Uterus (tissue), 4 donors: ENCODE results near the gene TLK1. TPM values are rescaled to one million over a fixed set of nuclear protein-coding genes. Genes with fewer than 3 reads are reported as not detected.
A peak's percentile ranks its signal among the peaks of the same experiment; 100 is the strongest.

Experiments
- DNase-seq, 2 donors: peaks; one replicate each; pipeline ENCODE4 v3.0.0-alpha.2; 2019 to 2020
- H3K27ac ChIP-seq, 2 donors: fragments of 200-600 bp; sonication (generic); 1 replicate in 1 of 2; 2 replicates in 1 of 2; pipeline ENCODE4 v1.5.1; 2016 to 2018
- H3K27me3 ChIP-seq, 2 donors: fragments of 200-600 bp; sonication (generic); one replicate each; pipeline ENCODE4 v1.5.1; 2018 to 2019; ENCODE audit warnings: control low read depth in 1 of 2
- H3K36me3 ChIP-seq, 2 donors: fragments of 200-600 bp; sonication (generic); one replicate each; pipeline ENCODE4 v1.5.1; 2019; ENCODE audit warnings: control low read depth in 1 of 2
- H3K4me1 ChIP-seq, 2 donors: fragments of 200-600 bp; sonication (generic); one replicate each; pipeline ENCODE4 v1.5.1; 2018 to 2019; ENCODE audit warnings: control low read depth in 1 of 2
- H3K4me3 ChIP-seq, 2 donors: fragments of 200-600 bp; sonication (generic); 1 replicate in 1 of 2; 2 replicates in 1 of 2; pipeline ENCODE4 v1.5.1; 2018 to 2019; ENCODE audit warnings: mild to moderate bottlenecking in 1 of 2
- H3K9me3 ChIP-seq, 2 donors: fragments of 200-600 bp; sonication (generic); one replicate each; pipeline ENCODE4 v1.5.1; 2019; ENCODE audit warnings: control low read depth in 1 of 2
- CTCF ChIP-seq, 4 experiments: fragments of 200-600 bp in 2 of 4; fragments of 450-650 bp in 2 of 4; sonication (generic) in 2 of 4; IDR thresholded peaks; one replicate each; pipeline ENCODE4 v1.5.1; 2016 to 2019; ENCODE audit warnings: antibody characterized with exemption in 4 of 4, mild to moderate bottlenecking in 2 of 4, moderate library complexity in 1 of 4
- POLR2A ChIP-seq, 2 donors: fragments of 450-650 bp; IDR thresholded peaks; one replicate each; pipeline ENCODE4 v1.6.1; 2016; ENCODE audit warnings: antibody characterized with exemption in 2 of 2, mild to moderate bottlenecking in 1 of 2, moderate library complexity in 1 of 2
- intact Hi-C: fragments of 100-400 bp; cut with DNase I; formaldehyde crosslinking; loops from one replicate; pipeline ENCODE4 v1.15.1; 2023; ENCODE audit warnings: low total_unique reads
- total RNA-seq, 4 donors: library from RNA; depleted of rRNA in 3 of 4; stranded (reverse); fragments of >200 nt in 3 of 4; gene quantifications; one replicate each; pipeline versions ENCODE4 v1.1.0 to v1.2.4, GENCODE V29; 2014 to 2023
- donor health status: DM: yes; HTN: yes; CAD: no.

Gene TLK1
- total RNA-seq, 4 donors from 2014 or later: 24.4 to 77.3 (median 36.1) TPM

- Histone ChIP-seq H3K9me3 (no peaks in the 10 kb centered on the region), H3K4me3 (no peak overlapping the region), H3K27me3 (no peaks in the 10 kb centered on the region), H3K27ac (no peak overlapping the region), H3K36me3 (no peaks in the 10 kb centered on the region), H3K4me1 (no peaks in the 10 kb centered on the region)
- intact Hi-C loops: no loop called here
- no peak for TF ChIP-seq POLR2A (IDR thresholded peaks at IDR 0.05)
- TF ChIP-seq CTCF (IDR thresholded peaks at IDR 0.05): no peak
- DNase-seq: no peak
These were observed 26.5 kb upstream of the TLK1 start for GRCh38 chr2:171187177-171187576.

GRCh38 chr2:171185941-171186340 is 25.2 kb upstream of the TLK1 start:
- H3K27ac ChIP-seq: peak overlapping the region in 1 of 2 donors; percentile 22
- H3K27me3 ChIP-seq: no peaks in the 10 kb centered on the region
- no peaks in the 10 kb centered on the region for H3K36me3 ChIP-seq
- intact Hi-C loops: no loop called here
- no peaks in the 10 kb centered on the region for H3K4me1 ChIP-seq
- no peaks in the 10 kb centered on the region for H3K9me3 ChIP-seq
- no peak overlapping the region for H3K4me3 ChIP-seq
- DNase-seq: no peak
- TF ChIP-seq POLR2A (IDR thresholded peaks at IDR 0.05) (no peak), CTCF (IDR thresholded peaks at IDR 0.05) (no peak)

GRCh38 chr2:171185165-171185818 is 24.6 kb upstream of the TLK1 start:
- Histone ChIP-seq H3K4me1 (no peaks in the 10 kb centered on the region), H3K27ac (peak overlapping the region in 1 of 2 donors; percentile 22), H3K36me3 (no peaks in the 10 kb centered on the region), H3K4me3 (no peak overlapping the region), H3K9me3 (no peaks in the 10 kb centered on the region), H3K27me3 (no peaks in the 10 kb centered on the region)
- intact Hi-C loops: no loop called here
- TF ChIP-seq POLR2A (IDR thresholded peaks at IDR 0.05): no peak
- no peak for TF ChIP-seq CTCF (IDR thresholded peaks at IDR 0.05)
- no peak for DNase-seq

- no peaks in the 10 kb centered on the region for H3K36me3 ChIP-seq
- H3K27ac ChIP-seq: no peak overlapping the region
- no peak for DNase-seq
- H3K4me1 ChIP-seq: no peaks in the 10 kb centered on the region
- TF ChIP-seq CTCF (IDR thresholded peaks at IDR 0.05) (no peak), POLR2A (IDR thresholded peaks at IDR 0.05) (no peak)
- H3K4me3 ChIP-seq: no peak overlapping the region
- H3K27me3 ChIP-seq: no peaks in the 10 kb centered on the region
- H3K9me3 ChIP-seq: no peaks in the 10 kb centered on the region
- intact Hi-C loops: no loop called here
These were observed 20.7 kb upstream of the TLK1 start for GRCh38 chr2:171181064-171182049.
